ENCODE data around the gene FAM107B.

The FAM107B gene

DNA sequence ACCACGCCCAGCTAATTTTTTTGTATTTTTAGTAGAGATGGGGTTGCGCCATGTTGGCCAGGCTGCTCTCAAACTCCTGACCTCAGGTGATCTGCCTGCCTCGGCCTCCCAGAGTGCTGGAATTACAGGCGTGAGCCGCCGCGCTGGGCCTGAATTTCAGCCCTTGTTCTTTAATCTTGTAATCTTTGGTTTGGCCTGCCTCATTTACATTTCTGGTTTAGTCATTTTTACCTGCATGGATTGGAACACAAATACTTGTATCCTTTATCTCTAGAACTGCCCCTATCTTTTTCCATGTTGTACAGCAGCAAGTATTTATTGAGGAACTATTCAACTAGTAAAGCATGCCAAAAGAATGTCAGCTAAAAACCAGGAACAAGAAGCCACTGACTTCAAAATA is 248.4 kb downstream of the FAM107B start:
- DNase-seq = no peak

GRCh38 chr10:14524691-14525324 is 249.9 kb downstream of the FAM107B start:
- no peak for DNase-seq

DNA sequence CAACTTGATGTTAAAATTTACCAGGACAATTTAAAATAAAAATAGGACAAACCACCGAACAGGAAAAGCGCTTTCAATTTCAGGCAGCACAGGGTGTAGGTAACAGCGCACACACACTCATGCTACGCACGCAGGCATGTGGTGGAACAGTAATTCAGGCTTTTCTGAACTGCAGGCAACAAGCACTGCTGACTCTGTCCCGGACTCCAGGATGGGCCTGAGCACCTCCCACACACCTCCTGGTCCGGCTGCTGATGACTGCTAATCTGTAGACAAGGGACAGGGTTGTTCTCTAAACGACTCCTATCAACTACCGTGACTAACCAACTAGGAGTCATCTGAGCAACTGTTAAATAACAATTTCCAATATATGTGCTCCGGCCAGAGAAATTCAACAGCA is 251.4 kb downstream of the FAM107B start:
- DNase-seq = no peak

DNA sequence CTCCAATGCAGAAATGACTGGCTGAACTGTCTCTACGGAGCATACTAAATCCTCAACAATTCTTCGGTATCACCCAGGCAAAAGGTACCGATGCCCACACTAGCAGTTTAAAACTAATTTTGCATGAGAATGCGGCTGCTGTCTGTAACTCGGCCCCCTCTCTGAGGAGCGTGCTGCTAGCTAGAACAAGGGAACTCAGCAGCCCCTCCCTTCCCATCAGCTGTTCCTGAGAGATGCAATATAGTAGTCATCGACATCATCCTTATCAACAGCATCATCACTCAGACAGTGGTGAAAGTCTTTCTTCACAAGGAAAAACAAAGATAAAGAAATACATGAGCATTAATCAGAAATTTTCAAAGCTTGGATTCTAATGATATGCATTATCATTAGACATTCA is 254.9 kb downstream of the FAM107B start:
- DNase-seq = no peak

DNA sequence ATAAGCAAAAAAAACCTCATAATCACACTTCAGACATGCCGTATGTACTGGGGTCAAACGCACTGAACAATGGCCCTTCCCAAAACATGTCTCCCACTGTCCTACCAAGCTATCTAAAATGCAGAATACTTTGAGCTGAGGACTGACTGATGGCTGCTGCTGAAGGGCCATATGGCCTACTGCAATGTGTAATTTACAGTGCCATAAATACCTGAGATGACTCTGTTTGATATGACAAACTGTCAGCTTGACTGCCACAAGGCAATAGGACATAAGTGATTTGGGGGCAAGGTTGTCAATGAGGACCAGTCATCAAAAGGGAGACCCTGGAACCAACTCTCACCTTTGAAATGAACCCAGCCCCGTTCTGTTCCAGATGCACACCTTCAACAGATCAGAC is 256.5 kb downstream of the FAM107B start:
- DNase-seq = no peak

DNA sequence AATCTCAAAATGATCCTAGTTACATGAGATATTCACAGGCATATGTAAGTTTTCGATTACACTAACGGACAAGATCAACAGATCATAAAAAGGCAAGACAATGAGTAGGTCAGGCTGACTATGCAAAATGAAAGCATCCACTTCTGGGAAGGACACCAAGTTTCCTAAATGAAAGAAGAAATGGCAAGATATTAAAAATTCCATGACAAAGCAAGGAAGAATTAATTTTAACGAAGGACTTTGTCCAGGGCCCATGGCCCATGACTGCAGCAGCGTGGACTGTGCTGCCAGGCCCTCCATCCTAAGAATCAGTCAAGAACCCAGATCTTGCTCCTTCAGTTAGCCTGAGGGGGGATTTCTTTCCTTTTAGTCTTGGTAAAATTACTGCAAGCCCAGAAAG is 261.6 kb downstream of the FAM107B start:
- no peak for DNase-seq

- DNase-seq = no peak
Measured at GRCh38 chr10:14510346-14510745, 264.4 kb downstream of the FAM107B start.

GRCh38 chr10:14508725-14509124 is 266.0 kb downstream of the FAM107B start:
- no peak for DNase-seq

- DNase-seq = no peak
Measured at GRCh38 chr10:14507781-14508180, 266.9 kb downstream of the FAM107B start.

GRCh38 chr10:14507176-14507575 is 267.5 kb downstream of the FAM107B start:
- peak; percentile 75 for DNase-seq

DNA sequence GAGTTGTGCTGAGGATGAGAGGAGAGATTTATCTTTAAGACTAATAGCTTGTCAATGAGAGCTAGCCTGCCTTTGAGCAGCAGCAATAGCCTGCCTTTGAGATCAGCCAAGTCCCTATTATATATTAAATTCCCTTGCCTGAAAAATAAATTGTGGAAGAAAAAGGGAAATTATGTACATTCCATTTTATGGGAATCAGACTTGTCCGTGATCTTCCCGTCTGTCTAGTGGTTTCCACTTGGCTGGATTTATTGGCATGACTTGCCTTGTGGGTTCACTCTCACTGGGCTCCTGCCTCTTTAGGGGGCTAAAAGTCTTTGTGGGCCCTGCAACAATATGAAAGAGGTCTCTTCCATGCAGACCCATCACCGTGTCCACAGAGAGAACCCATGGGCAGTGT is 272.3 kb downstream of the FAM107B start:
- no peak for DNase-seq

DNA sequence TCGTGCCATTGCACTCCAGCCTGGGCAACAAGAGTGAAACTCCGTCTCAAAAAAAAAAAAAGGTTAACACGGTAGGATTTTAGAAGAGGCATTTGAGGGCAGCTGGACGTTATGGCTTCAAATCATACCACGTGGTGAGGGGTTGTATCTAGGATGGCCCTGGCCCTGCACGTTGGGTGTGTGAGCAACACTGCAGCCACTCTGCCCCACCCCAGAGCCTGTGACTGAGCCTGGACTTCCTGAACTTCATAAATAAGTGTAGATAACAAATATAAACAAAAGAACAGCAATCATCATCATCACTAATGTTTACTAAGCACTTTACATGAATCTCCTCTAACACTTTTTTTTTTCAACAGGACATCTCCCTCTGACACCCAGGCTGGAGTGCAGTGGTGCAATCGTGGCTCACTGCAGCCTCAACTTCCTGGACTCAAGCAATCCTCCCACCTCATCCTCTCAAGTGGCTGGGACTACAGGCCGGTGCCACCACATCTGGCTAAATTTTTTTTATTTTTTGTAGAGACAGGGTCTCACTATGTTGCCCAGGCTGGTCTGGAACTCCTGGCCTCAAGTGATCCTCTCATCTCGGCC is 274.4 kb downstream of the FAM107B start:
- no peak for DNase-seq

- DNase-seq = no peak
Measured at GRCh38 chr10:14499601-14499904, 275.1 kb downstream of the FAM107B start.

GRCh38 chr10:14498326-14498725 is 276.4 kb downstream of the FAM107B start:
- no peak for DNase-seq

DNA sequence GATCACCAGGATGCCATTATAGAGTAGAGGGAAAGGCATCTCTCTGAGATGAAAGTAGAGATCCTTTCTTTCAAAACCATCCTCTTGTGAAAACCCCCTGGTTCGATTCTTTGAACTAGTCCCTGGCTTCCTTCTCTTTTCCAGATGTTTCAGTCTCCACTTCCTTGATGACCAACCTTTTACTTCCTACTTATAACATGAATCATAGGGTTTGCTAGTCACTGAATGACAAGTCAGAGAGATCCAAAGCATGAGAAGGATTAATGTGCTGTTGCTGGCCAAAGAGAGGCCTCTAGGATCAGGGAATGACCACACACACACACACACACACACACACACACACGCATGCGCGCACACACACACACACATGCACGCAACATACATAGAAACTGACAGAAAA is 282.9 kb downstream of the FAM107B start:
- DNase-seq = no peak

DNA sequence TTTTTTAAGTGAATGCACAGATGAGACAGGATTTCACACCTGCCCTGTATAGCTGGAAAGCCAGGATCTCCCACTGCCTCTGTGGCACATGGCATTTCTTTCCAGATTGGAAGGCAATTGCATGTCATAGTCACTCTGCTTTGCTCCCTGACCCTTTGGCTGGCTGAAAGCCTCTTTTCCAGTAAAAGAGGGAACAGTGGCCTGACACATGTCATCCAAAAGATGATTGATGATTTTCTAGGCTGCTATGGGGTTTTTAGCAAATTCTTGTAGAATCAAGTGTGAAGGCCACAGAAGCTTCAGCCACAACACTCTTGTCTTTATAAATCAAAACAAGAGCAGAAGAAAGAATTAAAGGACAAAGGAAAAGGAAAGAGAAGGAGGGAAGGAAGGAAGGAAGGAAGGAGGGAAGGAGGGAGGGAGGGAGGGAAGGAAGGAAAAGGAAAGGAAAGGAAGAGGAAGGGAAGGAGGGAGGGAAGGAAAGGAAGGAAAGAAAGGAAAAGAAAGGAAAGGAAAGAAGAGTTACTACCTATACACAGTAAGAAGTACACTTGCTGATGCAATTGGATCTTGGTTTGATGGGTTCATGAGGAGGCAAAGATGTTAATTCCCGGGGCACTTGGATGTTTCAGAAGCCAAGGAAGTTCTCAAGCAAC is 285.0 kb downstream of the FAM107B start:
- no peak for DNase-seq

DNA sequence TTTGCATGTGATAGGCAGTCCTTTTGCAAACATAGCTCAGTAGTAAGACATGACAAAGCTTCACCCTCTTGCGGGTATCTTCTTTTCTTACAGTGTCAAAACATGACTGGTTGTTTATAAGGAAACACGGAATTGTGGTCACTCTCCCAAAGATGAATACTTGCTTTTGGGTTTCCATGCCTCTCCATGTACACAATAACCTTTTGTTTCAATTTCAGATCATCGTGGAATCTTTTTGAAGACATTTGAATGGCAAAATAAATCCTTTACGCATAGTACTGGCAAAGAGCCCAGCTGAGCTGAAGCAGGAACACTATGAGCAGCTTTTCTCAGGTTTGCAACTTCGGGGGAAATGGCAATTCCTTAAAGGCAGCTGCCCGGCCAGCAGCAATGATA is 287.2 kb downstream of the FAM107B start:
- no peak for DNase-seq

DNA sequence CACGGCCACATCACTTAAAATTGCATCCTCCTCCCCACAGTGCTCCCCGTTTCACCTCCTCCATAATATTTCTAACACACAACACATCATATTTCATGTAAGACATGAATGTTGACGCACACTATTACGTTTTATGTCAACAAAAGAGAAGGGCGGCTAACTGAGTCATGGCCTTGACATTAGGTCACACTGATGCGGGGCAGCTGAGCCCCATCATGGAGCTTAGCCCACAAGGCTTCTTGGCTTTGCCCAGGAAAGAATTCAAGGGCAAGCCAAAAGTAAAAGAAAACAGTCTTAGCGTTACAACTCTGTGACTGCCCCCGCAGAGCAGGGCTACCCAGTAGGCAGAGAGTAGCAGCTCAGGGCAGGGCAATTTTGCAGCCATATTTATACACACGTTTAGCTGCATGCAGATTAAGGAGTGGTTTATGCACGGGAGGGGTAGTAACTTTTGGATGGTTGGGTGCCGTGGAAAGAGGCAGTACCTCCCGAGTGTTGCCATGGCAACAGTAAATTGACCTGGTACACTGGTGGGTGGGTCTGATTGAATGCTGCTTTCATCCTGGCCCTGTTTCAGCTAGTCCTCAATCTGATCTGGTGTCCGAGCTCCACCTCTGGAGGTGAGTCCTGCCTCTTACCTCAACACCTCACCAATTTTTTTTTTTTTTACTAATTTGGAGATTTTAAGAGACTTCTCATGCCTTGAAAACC is 287.8 kb downstream of the FAM107B start:
- DNase-seq = no peak

DNA sequence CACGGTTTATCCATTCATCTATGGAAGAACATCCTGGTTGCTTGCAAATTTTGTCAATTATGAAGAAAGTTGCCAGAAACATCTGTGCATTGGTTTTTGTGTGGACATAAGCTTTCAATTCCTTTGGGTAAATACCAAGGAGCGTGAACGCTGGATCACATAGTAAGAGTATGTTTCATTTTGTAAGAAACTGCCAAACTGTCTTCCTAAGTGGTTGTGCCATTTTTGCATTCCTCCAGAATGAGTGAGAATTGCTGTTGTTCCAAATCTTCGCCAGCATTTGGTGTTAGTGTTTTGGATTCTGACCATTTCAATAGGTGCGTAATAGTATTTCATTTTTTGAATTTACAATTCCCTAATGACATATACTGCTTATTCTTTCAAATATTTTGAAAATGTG is 288.7 kb downstream of the FAM107B start:
- DNase-seq = no peak

GRCh38 chr10:14483417-14483816 is 291.3 kb downstream of the FAM107B start:
- no peak for DNase-seq

DNA sequence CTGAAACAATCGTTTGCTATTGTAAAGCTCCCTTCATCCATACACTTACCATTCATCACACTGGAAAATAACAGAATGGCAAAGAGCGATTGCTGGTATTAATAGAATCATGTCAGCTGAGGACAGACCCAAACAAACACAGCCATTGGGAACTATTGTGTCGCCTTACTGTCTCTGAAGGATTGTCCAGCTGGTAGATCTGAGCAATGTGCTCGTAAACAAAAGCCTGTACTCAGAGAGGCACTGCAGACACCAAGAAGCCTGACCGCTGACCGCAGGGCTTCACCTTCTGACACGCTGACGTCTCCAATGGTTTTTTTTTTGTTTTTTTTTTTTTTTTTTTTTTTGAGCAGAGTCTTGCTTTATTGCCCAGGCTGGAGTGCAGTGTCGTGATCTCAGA is 292.9 kb downstream of the FAM107B start:
- DNase-seq = no peak

GRCh38 chr10:14481014-14481413 is 293.7 kb downstream of the FAM107B start:
- DNase-seq = no peak

DNA sequence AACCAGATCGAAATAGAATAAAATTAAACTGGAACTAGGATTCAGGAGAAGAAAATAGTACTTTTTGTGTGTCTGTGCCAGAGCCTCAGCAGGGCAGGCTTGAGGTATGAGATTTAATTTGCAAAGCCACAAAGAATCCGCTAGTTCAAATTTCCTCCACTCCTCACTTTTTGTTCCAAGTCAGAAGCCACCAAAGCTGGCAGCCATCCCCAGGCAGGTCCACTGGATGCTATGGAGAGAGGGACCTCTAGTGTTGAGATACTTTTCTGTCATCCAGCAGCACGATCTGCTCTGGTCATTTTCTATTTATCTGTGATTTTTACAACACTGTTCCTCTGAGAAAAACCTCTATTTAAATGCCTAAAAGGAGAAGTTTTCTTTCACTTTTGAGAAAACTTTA is 296.1 kb downstream of the FAM107B start:
- DNase-seq = no peak

- no peak for DNase-seq
Measured at GRCh38 chr10:14478201-14478600, 296.5 kb downstream of the FAM107B start.

DNA sequence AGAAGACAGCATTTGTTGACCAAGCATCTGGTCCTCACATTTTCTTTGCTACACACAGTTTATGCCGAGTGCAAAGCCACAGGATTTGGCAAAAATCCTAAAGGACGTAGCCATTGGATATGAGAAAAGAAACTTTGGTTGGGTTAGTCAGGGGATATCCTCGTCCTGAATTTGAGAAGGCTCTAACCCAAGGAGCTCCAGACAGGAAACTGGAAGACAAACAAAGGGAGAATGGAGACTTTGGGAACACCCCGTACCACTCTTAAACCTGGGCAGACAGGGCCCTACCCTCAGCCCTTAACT is 297.3 kb downstream of the FAM107B start:
- no peak for DNase-seq
